IMR-90 (cell line): Measurements from ENCODE around the gene ABCC3. TPM values are rescaled to one million over a fixed set of nuclear protein-coding genes. Genes with fewer than 3 reads are reported as not detected.
A peak's percentile ranks its signal among the peaks of the same experiment; 100 is the strongest.

Experiments used
- ATAC-seq: fragments of 200-7000 bp; cut with Tn5 transposase; 2 replicates; pipeline ENCODE4 v1.9.1; 2020; ENCODE audit warnings: low read depth, mild to moderate bottlenecking, moderate library complexity
- BruUV-seq: library from RNA; stranded (reverse); fragments of 400-500 nt; replicated peaks from 2 replicates; lab custom pipeline; 2021; lab: Mats Ljungman, UMichigan
- CTCF ChIA-PET: fragments of 300-600 bp; formaldehyde crosslinking; extraction: SDS; loops from one replicate; lab custom pipeline; 2021; ENCODE audit warnings: antibody characterized with exemption; lab: Yijun Ruan, JAX
- POLR2A ChIA-PET: fragments of 300-600 bp; sonication (Branson Sonifier 250); formaldehyde crosslinking; loops from one replicate; lab custom pipeline; 2022; ENCODE audit warnings: antibody characterized with exemption; ENCODE audit not compliant: unreplicated experiment; lab: Charles Lee
- DNase-seq: peaks from one replicate; pipeline ENCODE4 v3.0.0; 2013
- H2AFZ ChIP-seq: replicated peaks from 2 replicates; pipeline ENCODE3; 2013; ENCODE audit warnings: low read length, mild to moderate bottlenecking; ENCODE audit not compliant: poor library complexity
- H2AK5ac ChIP-seq: 2 replicates; pipeline ENCODE4 v1.6.1; 2013; ENCODE audit warnings: low read depth, low read length, inconsistent platforms
- H2AK9ac ChIP-seq: replicated peaks from 2 replicates; pipeline ENCODE3; 2013; ENCODE audit warnings: mild to moderate bottlenecking, low read depth, low read length, moderate library complexity; ENCODE audit not compliant: poor library complexity
- H2BK120ac ChIP-seq: 2 replicates; pipeline ENCODE4 v1.6.1; 2013; ENCODE audit warnings: low read depth, low read length, inconsistent platforms
- H2BK15ac ChIP-seq: 3 replicates; pipeline ENCODE4 v1.6.1; 2013; ENCODE audit warnings: low read depth, low read length, inconsistent platforms
- H2BK20ac ChIP-seq: 2 replicates; pipeline ENCODE4 v1.6.1; 2013; ENCODE audit warnings: low read depth, mild to moderate bottlenecking, inconsistent platforms, low read length, moderate library complexity
- H2BK5ac ChIP-seq: 2 replicates; pipeline ENCODE4 v1.6.1; 2013; ENCODE audit warnings: mild to moderate bottlenecking, low read depth, low read length, inconsistent platforms; ENCODE audit not compliant: poor library complexity, severe bottlenecking
- H3K14ac ChIP-seq: replicated peaks from 2 replicates; pipeline ENCODE4 v1.6.1; 2013; ENCODE audit warnings: low read depth, low read length, inconsistent platforms
- H3K18ac ChIP-seq: 2 replicates; pipeline ENCODE4 v1.6.1; 2013; ENCODE audit warnings: low read depth, low read length, control low read depth
- H3K23ac ChIP-seq: 2 replicates; pipeline ENCODE4 v1.6.1; 2013; ENCODE audit warnings: low read depth, low read length, inconsistent platforms
- H3K27ac ChIP-seq: 2 replicates; pipeline ENCODE4 v1.5.1; 2013; ENCODE audit warnings: mild to moderate bottlenecking, control low read depth, low read length; ENCODE audit not compliant: insufficient read depth
- H3K27me3 ChIP-seq: 2 replicates; pipeline ENCODE4 v1.6.1; 2013; ENCODE audit warnings: low read length; ENCODE audit not compliant: control insufficient read depth, insufficient read depth
- H3K36me3 ChIP-seq: 2 replicates; pipeline ENCODE4 v1.6.1; 2013; ENCODE audit warnings: low read length, mixed read lengths; ENCODE audit not compliant: control insufficient read depth, insufficient read depth
- H3K4ac ChIP-seq: 2 replicates; pipeline ENCODE4 v1.6.1; 2013; ENCODE audit warnings: low read depth, low read length, inconsistent platforms
- H3K4me1 ChIP-seq: 2 replicates; pipeline ENCODE4 v1.6.1; 2013; ENCODE audit warnings: low read length, mixed read lengths; ENCODE audit not compliant: control insufficient read depth, insufficient read depth
- H3K4me2 ChIP-seq: 2 replicates; pipeline ENCODE4 v1.6.1; 2013; ENCODE audit warnings: low read depth, mild to moderate bottlenecking, control low read depth, low read length, moderate library complexity
- H3K4me3 ChIP-seq: 2 replicates; pipeline ENCODE4 v1.5.1; 2013; ENCODE audit warnings: low read depth, mild to moderate bottlenecking, control low read depth, low read length, moderate library complexity; ENCODE audit not compliant: insufficient read depth
- H3K56ac ChIP-seq: 2 replicates; pipeline ENCODE4 v1.6.1; 2013; ENCODE audit warnings: low read length, inconsistent platforms; ENCODE audit not compliant: insufficient read depth; ENCODE audit errors: extremely low read depth
- H3K79me1 ChIP-seq, 2 experiments: 2 replicates each; pipeline ENCODE4 v1.6.1; 2013; ENCODE audit warnings: low read length in 2 of 2, inconsistent platforms in 1 of 2, low read depth in 1 of 2
- H3K9ac ChIP-seq: 2 replicates; pipeline ENCODE4 v1.6.1; 2013; ENCODE audit warnings: low read depth, low read length, control low read depth
- H3K9me1 ChIP-seq: 2 replicates; pipeline ENCODE4 v1.6.1; 2013; ENCODE audit warnings: low read length, inconsistent platforms; ENCODE audit not compliant: insufficient read depth
- H3K9me3 ChIP-seq: 2 replicates; pipeline ENCODE4 v1.6.1; 2013; ENCODE audit warnings: low read length; ENCODE audit not compliant: control insufficient read depth, insufficient read depth
- H4K20me1 ChIP-seq: 2 replicates; pipeline ENCODE4 v1.6.1; 2013; ENCODE audit warnings: low read length, inconsistent platforms; ENCODE audit not compliant: insufficient read depth
- H4K5ac ChIP-seq: 2 replicates; pipeline ENCODE4 v1.6.1; 2013; ENCODE audit warnings: mild to moderate bottlenecking, low read depth, low read length, control low read depth
- H4K8ac ChIP-seq, 2 experiments: 2 replicates each; pipeline ENCODE4 v1.6.1; 2013; ENCODE audit warnings: low read depth in 2 of 2, low read length in 2 of 2, control low read depth in 1 of 2, inconsistent platforms in 1 of 2
- H4K91ac ChIP-seq: 2 replicates; pipeline ENCODE4 v1.6.1; 2013; ENCODE audit warnings: low read depth, low read length, inconsistent platforms; ENCODE audit not compliant: insufficient read depth
- CHD1 ChIP-seq: IDR thresholded peaks from 2 replicates; pipeline ENCODE4 v1.6.1; 2012; ENCODE audit warnings: low read depth, low read length, improper control_type of control experiment
- CTCF ChIP-seq: conservative IDR thresholded peaks from 2 replicates; pipeline ENCODE4 v1.5.1; 2012; ENCODE audit warnings: mild to moderate bottlenecking, low read depth, low read length, improper control_type of control experiment
- MAZ ChIP-seq: IDR thresholded peaks from 2 replicates; pipeline ENCODE4 v1.6.1; 2012; ENCODE audit warnings: low read depth, mild to moderate bottlenecking, low read length, improper control_type of control experiment, moderate library complexity, borderline replicate concordance
- MXI1 ChIP-seq: IDR thresholded peaks from 2 replicates; pipeline ENCODE4 v1.6.1; 2012; ENCODE audit warnings: low read depth, mild to moderate bottlenecking, low read length, moderate library complexity, borderline replicate concordance
- POLR2A ChIP-seq: IDR thresholded peaks from 2 replicates; pipeline ENCODE4 v1.6.1; 2012; ENCODE audit warnings: mild to moderate bottlenecking, low read depth, low read length
- WGBS, 2 experiments: methylation state at CpG; one replicate each; pipeline versions ENCODE4 v1.1.5 to v1.1.7; 2013; ENCODE audit warnings: missing lambda C conversion rate in 2 of 2; ENCODE audit not compliant: insufficient read length in 1 of 2; ENCODE audit errors: extremely low coverage in 2 of 2; 5-methylcytosine and 5-hydroxymethylcytosine counted together
- dilution Hi-C: fragments of 300-500 bp; cut with HindIII; formaldehyde crosslinking; loops from one replicate; pipeline ENCODE4 v1.14.3; 2018; ENCODE audit warnings: low sequenced_read_pairs; ENCODE audit not compliant: unreplicated experiment
- in situ Hi-C: fragments of 300-500 bp; cut with MboI; formaldehyde crosslinking; loops from 3 replicates; pipeline ENCODE4 v1.14.3; 2019; ENCODE audit warnings: low sequenced_read_pairs, inconsistent platforms, mixed read lengths
- intact Hi-C: fragments of 100-400 bp; cut with micrococcal nuclease; formaldehyde crosslinking; loops from 2 replicates; pipeline ENCODE4 v1.10.0; 2022
- polyA plus RNA-seq, 3 experiments: library from polyadenylated mRNA; depleted of rRNA; stranded (reverse); fragments of >200 nt; gene quantifications; 2 replicates each; pipeline ENCODE4 v1.2.3, GENCODE V29; 2012; ENCODE audit warnings: low replicate concordance in 1 of 3
- total RNA-seq: library from RNA; depleted of rRNA; stranded (reverse); fragments of >200 nt; gene quantifications from 2 replicates; pipeline ENCODE4 v1.2.3, GENCODE V29; 2012

ABCC3 gene
- total and polyA plus RNA-seq, 2 of the 4 experiments (the other 2 are of a cell fraction), result 3.2 to 6.6 TPM

- H3K23ac ChIP-seq, result 0 out of 2 replicates have a peak overlapping the region, but pooled peaks have one; percentile 4
- ChIA-PET CTCF (interaction anchor here (1.2 kb wide), 1 partner anchor 9 kb away, joined by 3 read pairs; no protein-coding TSS in a partner anchor), POLR2A (no interaction called here)
- H3K14ac ChIP-seq, result no peak overlapping the region
- dilution Hi-C loops, result no loop called here
- no peaks in the 10 kb centered on the region for H3K27me3 ChIP-seq
- H2AK9ac ChIP-seq, result no peak overlapping the region
- no peak overlapping the region for H3K4ac ChIP-seq
- H3K4me1 ChIP-seq, result peaks cover 32% of the 10 kb centered on the region
- no peak overlapping the region for H2BK5ac ChIP-seq
- no peaks in the 10 kb centered on the region for H3K36me3 ChIP-seq
- no peak overlapping the region for H3K9ac ChIP-seq
- no peaks in the 10 kb centered on the region for H3K9me3 ChIP-seq
- H4K5ac ChIP-seq, result no peak overlapping the region
- in situ Hi-C loops, result no loop called here
- H4K8ac ChIP-seq, result no peak overlapping the region
- H2BK120ac ChIP-seq, result no peak overlapping the region
- H2AFZ ChIP-seq, result no peak overlapping the region
- H3K79me1 ChIP-seq, result no peaks in the 10 kb centered on the region
- no CpG with 5 or more reads among the region's 1 CpG for WGBS, 2 experiments
- BruUV-seq, result no TSS peak
- no peak overlapping the region for H2AK5ac ChIP-seq
- H3K4me2 ChIP-seq, result no peak overlapping the region
- peaks cover 24% of the 10 kb centered on the region for H3K9me1 ChIP-seq
- H3K18ac ChIP-seq, result no peak overlapping the region
- no peak overlapping the region for H2BK15ac ChIP-seq
- no peak overlapping the region for H2BK20ac ChIP-seq
- DNase-seq, result no peak
- no peak overlapping the region for H3K56ac ChIP-seq
- H3K4me3 ChIP-seq, result no peak overlapping the region
- H4K20me1 ChIP-seq, result no peaks in the 10 kb centered on the region
- H3K27ac ChIP-seq, result no peak overlapping the region
- intact Hi-C loops, result no loop called here
- TF ChIP-seq POLR2A (no peak), CTCF (no peak), MXI1 (no peak), MAZ (no peak), CHD1 (no peak)
- ATAC-seq, result no peak
- H4K91ac ChIP-seq, result no peak overlapping the region
Measured at GRCh38 chr17:50685334-50685665, 50.6 kb downstream of the ABCC3 start.
